Hypothalamus (tissue), 51 donors: Measurements from ENCODE around the gene UPP1.
A peak's percentile ranks its signal among the peaks of the same experiment; 100 is the strongest.

Source experiments
- DNase-seq, 51 donors: peaks; one replicate each; lab custom pipeline; 2025; lab: John Stamatoyannopoulos, UW

Gene UPP1

GRCh38 chr7:48084727-48085432, 4.2 kb upstream of the UPP1 start:
- DNase-seq: no peak

DNA sequence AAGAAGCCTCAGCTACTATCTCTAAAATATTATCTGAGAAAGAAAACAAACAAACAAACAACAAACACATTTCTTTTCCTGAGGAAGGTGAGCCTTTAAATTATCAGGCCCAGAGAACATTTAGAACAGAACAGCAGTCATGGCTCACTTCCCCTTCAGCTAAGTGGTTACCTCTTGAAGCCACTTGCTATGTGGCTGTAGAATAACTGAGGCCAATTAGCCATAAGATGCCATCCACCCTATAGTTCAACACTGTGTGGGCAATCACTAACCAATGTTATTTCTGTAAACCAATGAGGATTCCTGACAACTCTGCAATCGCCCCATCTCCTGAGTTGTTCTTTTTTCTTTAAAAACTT, 3.7 kb upstream of the UPP1 start:
- no peak for DNase-seq

GRCh38 chr7:48085942-48086341, 3.1 kb upstream of the UPP1 start:
- DNase-seq: no peak

- no peak for DNase-seq
Observed at GRCh38 chr7:48087349-48087748, 1.7 kb upstream of the UPP1 start.

- DNase-seq: peak in 41 of 51 donors; percentile 16 to 78 (median 55)
Observed at GRCh38 chr7:48088559-48089045, 463 bp upstream of the UPP1 start.

DNA sequence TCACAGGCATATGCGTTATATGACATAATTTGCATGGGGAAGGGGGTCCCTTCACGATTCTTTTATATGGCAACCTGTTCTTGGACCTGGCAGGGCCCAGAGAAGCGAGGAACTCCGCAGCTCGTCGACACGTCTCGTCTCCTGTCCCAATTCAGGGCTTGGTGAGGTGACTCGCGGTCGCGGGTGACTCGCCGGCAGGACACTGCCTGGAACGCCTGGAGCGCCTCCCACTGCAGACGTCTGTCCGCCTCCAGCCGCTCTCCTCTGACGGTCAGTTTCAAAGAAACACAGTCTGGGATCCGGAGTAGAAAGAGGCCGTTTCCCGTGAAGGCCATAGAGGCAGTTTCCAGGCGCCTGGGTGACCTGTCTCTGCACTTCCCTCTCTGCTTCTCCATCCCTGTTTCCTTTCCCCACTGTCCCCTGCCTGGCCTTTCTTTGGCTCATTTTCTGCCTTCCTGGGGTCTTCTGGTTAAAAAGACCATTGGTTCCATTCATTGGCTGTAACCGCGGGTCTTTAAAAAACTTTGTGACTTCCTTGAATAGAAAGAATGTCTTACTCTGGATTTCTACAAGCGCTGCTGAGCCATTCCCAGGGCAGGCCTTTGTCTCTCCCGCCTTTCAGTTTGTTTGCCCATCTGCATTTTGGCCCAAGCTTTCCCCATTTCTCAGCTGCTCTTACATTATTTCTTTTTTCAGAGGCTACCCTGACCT, 1.2 kb downstream of the UPP1 start:
- DNase-seq: peak in 26 of 51 donors; percentile 5 to 41 (median 20)

DNA sequence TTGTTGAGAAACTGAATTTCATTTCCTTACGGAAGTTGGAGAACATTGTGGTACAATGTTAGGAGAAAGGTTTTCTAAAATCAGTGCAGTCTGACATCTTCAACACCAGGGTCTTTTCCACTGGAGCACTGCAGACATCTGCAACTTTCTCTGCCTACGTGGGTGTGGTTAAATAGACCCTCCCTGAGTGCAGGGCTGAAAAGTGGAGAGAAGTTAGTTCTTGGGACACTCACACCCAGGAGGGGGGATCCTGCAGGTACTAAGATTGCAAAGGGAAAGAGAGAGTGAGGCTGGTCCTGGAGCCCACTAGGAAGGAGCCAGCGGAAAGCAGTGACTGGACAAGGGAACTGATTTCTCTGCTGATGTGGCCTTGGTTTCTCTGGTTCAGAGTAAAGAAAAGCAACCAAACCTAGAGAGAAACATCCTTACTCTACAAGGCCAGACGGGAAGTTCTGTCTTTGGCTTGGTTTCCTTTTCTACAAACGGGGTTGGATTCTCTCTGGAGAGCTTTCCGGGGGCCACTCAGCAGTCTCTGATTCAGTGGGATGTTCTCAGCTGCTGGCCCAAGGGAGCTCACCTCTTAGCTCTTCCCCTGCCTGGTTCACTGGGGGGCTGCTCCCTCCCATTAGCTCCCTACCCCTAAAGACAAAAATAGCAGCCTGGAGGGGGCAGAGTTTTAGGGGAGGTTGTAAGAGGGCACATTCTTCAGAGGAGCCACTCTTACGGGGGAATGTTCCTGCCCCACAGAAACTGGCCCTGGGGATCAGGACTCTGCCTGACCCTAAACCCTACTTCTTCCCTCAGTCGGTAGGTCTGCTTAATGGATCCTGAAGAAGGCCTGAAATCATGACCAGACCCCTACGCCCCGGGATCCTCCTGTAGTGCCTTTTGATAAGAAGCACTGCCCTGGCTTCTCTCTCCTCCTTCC, 2.7 kb downstream of the UPP1 start:
- no peak for DNase-seq

- DNase-seq: no peak
Observed at GRCh38 chr7:48094861-48095293, 5.8 kb downstream of the UPP1 start.

GRCh38 chr7:48096273-48096672, 7.2 kb downstream of the UPP1 start:
- no peak for DNase-seq

DNA sequence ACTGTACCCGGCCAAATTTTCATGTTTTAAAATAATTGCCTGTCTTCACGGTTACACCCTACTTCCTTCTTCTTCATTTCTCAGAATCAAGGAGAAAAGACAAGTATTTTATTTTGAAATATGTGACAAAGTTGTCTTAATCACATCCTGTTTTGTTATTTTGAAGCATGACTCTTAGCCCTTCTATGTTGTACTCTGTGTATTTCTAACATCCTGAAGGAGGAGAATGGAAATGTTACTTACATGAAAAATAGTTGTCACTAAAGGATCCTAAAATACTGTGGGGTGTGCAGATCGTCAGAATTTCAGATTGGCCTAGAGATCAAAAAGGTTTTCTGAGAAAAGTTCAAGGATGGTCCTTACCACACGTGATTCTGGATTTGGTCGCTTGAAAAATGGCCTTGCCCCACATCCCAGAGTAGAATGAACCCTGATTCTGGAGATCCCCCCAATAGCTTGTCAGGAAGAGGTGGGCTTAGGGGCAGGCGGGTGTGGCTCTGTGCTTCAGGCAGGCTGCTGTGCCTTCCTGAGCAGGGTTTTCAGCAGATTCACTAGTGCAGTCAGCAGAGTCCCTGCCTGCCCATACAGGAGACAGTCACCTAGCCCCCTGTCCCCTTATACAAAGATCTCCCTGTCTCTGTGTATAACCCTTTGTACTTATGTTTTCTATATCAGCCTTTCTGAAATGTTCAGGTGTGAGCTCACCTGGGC, 8.6 kb downstream of the UPP1 start:
- DNase-seq: no peak

GRCh38 chr7:48098846-48099245, 9.8 kb downstream of the UPP1 start:
- DNase-seq: no peak

- no peak for DNase-seq
Observed at GRCh38 chr7:48099781-48100180, 10.7 kb downstream of the UPP1 start.

DNA sequence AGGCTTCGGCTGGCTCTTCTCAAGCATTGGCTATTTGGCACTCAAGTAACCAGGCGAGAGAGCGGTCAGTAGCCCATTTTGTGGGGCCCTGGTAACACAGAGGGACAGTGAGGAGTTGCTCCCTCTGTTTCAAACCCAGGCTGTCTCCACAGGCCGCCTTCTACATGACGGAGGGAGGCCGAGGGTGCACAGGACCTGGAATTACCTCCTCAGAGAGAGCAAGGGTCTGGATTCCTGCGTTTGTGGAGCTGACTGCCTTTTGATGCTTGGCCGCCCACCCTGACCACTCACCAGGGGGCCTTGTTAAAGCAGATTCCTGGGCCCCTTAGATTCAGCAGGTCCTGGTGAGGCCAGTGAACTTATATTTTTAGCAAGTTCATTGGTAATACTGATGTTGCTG, 12.3 kb downstream of the UPP1 start:
- DNase-seq: no peak

- DNase-seq: no peak
Observed at GRCh38 chr7:48101968-48102367, 12.9 kb downstream of the UPP1 start.

DNA sequence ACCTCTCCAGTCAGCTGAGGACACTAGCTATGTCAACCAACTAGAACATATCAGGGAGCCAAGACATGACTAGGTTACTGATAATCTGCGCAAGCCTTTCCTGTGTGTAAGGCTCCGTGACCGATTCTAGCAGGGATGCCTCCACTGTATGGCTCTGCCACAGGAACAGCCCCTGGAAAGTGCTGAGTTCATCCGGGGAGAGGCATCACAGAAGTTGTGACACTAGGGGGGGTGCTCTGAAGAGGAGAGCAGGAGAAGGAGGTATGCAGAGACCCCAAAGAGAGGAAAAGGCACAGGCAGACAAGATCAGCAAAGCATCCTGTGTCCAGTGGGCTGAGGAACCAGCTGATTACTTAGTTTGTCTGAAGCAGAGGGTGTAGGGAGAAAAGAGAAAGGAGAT, 13.5 kb downstream of the UPP1 start:
- DNase-seq: no peak

DNA sequence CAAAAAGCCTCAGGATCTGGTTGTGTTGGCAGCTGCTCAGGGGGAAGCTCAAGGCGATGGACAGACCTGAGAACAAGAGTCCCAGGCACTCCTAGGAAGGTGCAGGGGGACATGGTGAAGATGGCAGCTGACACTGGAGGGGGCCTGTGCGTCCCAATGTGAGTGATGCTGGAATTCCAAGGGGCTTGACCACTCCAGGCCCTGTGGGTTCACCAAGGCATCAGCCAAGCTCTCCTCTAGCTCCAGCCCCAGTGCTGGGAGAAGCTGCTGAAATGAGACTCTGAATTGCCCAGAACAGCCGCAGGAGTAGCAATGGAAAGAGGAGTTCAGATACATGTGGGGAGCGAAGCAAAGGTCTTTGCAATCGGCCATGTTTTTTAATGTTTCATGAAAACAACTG, 16.0 kb downstream of the UPP1 start:
- DNase-seq: no peak

GRCh38 chr7:48106906-48107659, 18.0 kb downstream of the UPP1 start:
- no peak for DNase-seq

- DNase-seq: no peak
Observed at GRCh38 chr7:48107926-48108472, 18.9 kb downstream of the UPP1 start.
